DOHH2 (cell line): ENCODE measurements around the gene MAGI1.

Source experiments
- H3F3A ChIP-seq: fragments of 200-600 bp; sonication (generic), shearing (Covaris generic); 2 replicates; pipeline ENCODE4 v1.6.0; 2016; ENCODE audit warnings: antibody characterized with exemption, mild to moderate bottlenecking; ENCODE audit not compliant: control insufficient read depth, insufficient read depth
- H3K27ac ChIP-seq: fragments of 200-600 bp; sonication (generic); 2 replicates; pipeline ENCODE4 v1.5.1; 2014; ENCODE audit warnings: low read depth, mild to moderate bottlenecking, low read length, moderate library complexity
- H3K27me3 ChIP-seq: fragments of 200-600 bp; sonication (generic); 2 replicates; pipeline ENCODE4 v1.6.1; 2014; ENCODE audit warnings: mild to moderate bottlenecking, low read length, mixed read lengths; ENCODE audit not compliant: control insufficient read depth
- H3K36me3 ChIP-seq: fragments of 200-600 bp; sonication (generic); 2 replicates; pipeline ENCODE4 v1.6.1; 2014; ENCODE audit warnings: mild to moderate bottlenecking, low read length, moderate library complexity, mixed read lengths; ENCODE audit not compliant: control insufficient read depth
- H3K4me1 ChIP-seq: fragments of 200-600 bp; sonication (generic); 2 replicates; pipeline ENCODE4 v1.6.1; 2014; ENCODE audit warnings: mild to moderate bottlenecking, low read length, mixed read lengths; ENCODE audit not compliant: control insufficient read depth
- H3K4me2 ChIP-seq: fragments of 200-600 bp; sonication (generic); 2 replicates; pipeline ENCODE4 v1.6.0; 2014; ENCODE audit warnings: mild to moderate bottlenecking, low read length, moderate library complexity
- H3K4me3 ChIP-seq: fragments of 200-600 bp; sonication (generic); 2 replicates; pipeline ENCODE4 v1.5.1; 2014; ENCODE audit warnings: mild to moderate bottlenecking, low read length, mixed read lengths
- H3K79me2 ChIP-seq: fragments of 200-600 bp; sonication (generic); 2 replicates; pipeline ENCODE4 v1.6.1; 2014; ENCODE audit warnings: mild to moderate bottlenecking, low read length, mixed read lengths; ENCODE audit not compliant: control insufficient read depth
- H3K9me2 ChIP-seq: fragments of 200-600 bp; sonication (generic); replicated peaks from 2 replicates; pipeline ENCODE4 v1.6.1; 2014; ENCODE audit warnings: mild to moderate bottlenecking, low read length, mixed read lengths; ENCODE audit not compliant: control insufficient read depth
- H3K9me3 ChIP-seq: fragments of 200-600 bp; sonication (generic); 2 replicates; pipeline ENCODE4 v1.6.1; 2014; ENCODE audit warnings: antibody characterized with exemption, low read length, mixed read lengths; ENCODE audit not compliant: control insufficient read depth, insufficient read depth
- H4K20me1 ChIP-seq: fragments of 200-600 bp; sonication (generic); 2 replicates; pipeline ENCODE4 v1.6.0; 2014; ENCODE audit warnings: low read depth, mild to moderate bottlenecking, antibody characterized with exemption, low read length, moderate library complexity; ENCODE audit not compliant: control insufficient read depth, insufficient read depth
- CTCF ChIP-seq: fragments of 200-600 bp; sonication (generic); IDR thresholded peaks from one replicate; pipeline ENCODE4 v1.5.1; 2014; ENCODE audit warnings: antibody characterized with exemption, mild to moderate bottlenecking, low read depth, low read length; ENCODE audit not compliant: poor library complexity, severe bottlenecking
- EZH2phosphoT487 ChIP-seq: fragments of 200-600 bp; sonication (generic); IDR thresholded peaks from 2 replicates; pipeline ENCODE4 v1.6.1; 2017; ENCODE audit warnings: borderline replicate concordance, mild to moderate bottlenecking, antibody characterized with exemption, low read length, moderate library complexity, mixed read lengths

The MAGI1 gene

GRCh38 chr3:65660000-65660598 lies 378.6 kb downstream of the MAGI1 start:
- Histone ChIP-seq H3K27me3 (no peaks in the 10 kb centered on the region), H3K4me1 (no peaks in the 10 kb centered on the region), H3K9me2 (no peaks in the 10 kb centered on the region), H3K36me3 (no peaks in the 10 kb centered on the region), H3F3A (no peaks in the 10 kb centered on the region), H3K9me3 (no peaks in the 10 kb centered on the region), H4K20me1 (no peaks in the 10 kb centered on the region), H3K27ac (no peak overlapping the region), H3K4me3 (no peak overlapping the region), H3K79me2 (no peaks in the 10 kb centered on the region), H3K4me2 (no peak overlapping the region)
- TF ChIP-seq EZH2phosphoT487 (no peak), CTCF (no peak)

- H3K4me3 ChIP-seq: no peak overlapping the region
- no peaks in the 10 kb centered on the region for H3K27me3 ChIP-seq
- no peaks in the 10 kb centered on the region for H3K4me1 ChIP-seq
- H3K9me3 ChIP-seq: no peaks in the 10 kb centered on the region
- H3K79me2 ChIP-seq: no peaks in the 10 kb centered on the region
- no peaks in the 10 kb centered on the region for H3F3A ChIP-seq
- no peak overlapping the region for H3K4me2 ChIP-seq
- H3K36me3 ChIP-seq: no peaks in the 10 kb centered on the region
- no peak overlapping the region for H3K27ac ChIP-seq
- H3K9me2 ChIP-seq: no peaks in the 10 kb centered on the region
- TF ChIP-seq EZH2phosphoT487 (no peak), CTCF (no peak)
- H4K20me1 ChIP-seq: no peaks in the 10 kb centered on the region
These were observed 379.3 kb downstream of the MAGI1 start for GRCh38 chr3:65659396-65659795.

- Histone ChIP-seq H3K27ac (no peak overlapping the region), H3F3A (no peaks in the 10 kb centered on the region), H3K4me3 (no peak overlapping the region), H3K9me2 (no peaks in the 10 kb centered on the region), H4K20me1 (no peaks in the 10 kb centered on the region), H3K9me3 (no peaks in the 10 kb centered on the region), H3K27me3 (no peaks in the 10 kb centered on the region), H3K4me1 (no peaks in the 10 kb centered on the region), H3K36me3 (no peaks in the 10 kb centered on the region), H3K79me2 (no peaks in the 10 kb centered on the region), H3K4me2 (no peak overlapping the region)
- TF ChIP-seq CTCF (no peak), EZH2phosphoT487 (no peak)
These were observed 380.3 kb downstream of the MAGI1 start for GRCh38 chr3:65658401-65658800.

GRCh38 chr3:65655061-65655460 lies 383.7 kb downstream of the MAGI1 start:
- no peaks in the 10 kb centered on the region for H3F3A ChIP-seq
- H3K79me2 ChIP-seq: no peaks in the 10 kb centered on the region
- no peaks in the 10 kb centered on the region for H4K20me1 ChIP-seq
- no peak for TF ChIP-seq CTCF
- no peak for TF ChIP-seq EZH2phosphoT487
- no peaks in the 10 kb centered on the region for H3K27me3 ChIP-seq
- no peaks in the 10 kb centered on the region for H3K9me2 ChIP-seq
- no peaks in the 10 kb centered on the region for H3K4me1 ChIP-seq
- no peak overlapping the region for H3K4me3 ChIP-seq
- no peaks in the 10 kb centered on the region for H3K9me3 ChIP-seq
- no peak overlapping the region for H3K4me2 ChIP-seq
- no peak overlapping the region for H3K27ac ChIP-seq
- no peaks in the 10 kb centered on the region for H3K36me3 ChIP-seq
